Activated naive CD4-positive, alpha-beta T cell treated with anti-CD3 and anti-CD28 coated beads, Interleukin-2, amount 50 U/mL, for 16 hours (primary cell): ENCODE measurements around the gene TESMIN.

Experiments used
- DNase-seq: peaks from one replicate; pipeline ENCODE4 v3.0.0-alpha.2; 2020

The TESMIN gene

DNA sequence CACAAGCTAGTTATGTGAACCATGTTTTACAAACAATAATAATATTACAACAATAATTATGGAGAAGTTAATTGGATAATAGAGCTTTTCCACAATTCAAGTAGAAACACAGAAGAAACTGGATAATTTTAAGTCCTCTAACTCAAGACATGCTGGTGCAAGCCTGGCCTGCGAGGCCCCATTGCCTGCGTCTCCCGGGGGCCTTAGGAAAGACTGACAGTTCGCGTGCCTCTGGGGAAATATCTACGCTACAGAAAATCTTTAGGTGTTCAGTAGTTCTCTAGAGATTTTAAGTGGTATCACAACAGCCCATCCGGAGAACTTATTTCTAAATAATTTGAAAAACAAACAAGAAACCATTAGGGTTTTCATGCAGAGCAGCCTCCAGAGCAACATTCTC is 43.8 kb downstream of the TESMIN start:
- DNase-seq, result no peak

- DNase-seq, result no peak
These were observed 46.4 kb downstream of the TESMIN start for GRCh38 chr11:68704887-68705286.

DNA sequence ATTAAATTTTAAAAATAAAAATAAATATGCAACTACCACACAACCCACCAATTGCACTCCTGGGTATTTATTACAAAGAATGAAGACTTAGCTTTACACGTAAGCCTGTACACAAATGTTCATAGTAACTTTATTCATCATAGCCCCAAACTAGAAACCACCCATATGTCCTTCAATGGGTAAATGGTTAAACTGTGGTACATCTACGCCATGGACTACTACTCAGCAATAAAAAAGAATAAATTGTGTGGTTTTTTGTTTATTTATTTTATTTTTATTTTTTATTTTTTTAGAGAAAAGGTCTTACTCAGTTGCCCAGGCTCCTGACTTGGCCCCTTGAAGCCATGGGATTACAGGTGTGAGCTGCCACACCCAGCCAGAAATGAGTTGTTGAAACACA is 52.3 kb downstream of the TESMIN start:
- no peak for DNase-seq

GRCh38 chr11:68695531-68695930 is 55.8 kb downstream of the TESMIN start:
- no peak for DNase-seq

DNA sequence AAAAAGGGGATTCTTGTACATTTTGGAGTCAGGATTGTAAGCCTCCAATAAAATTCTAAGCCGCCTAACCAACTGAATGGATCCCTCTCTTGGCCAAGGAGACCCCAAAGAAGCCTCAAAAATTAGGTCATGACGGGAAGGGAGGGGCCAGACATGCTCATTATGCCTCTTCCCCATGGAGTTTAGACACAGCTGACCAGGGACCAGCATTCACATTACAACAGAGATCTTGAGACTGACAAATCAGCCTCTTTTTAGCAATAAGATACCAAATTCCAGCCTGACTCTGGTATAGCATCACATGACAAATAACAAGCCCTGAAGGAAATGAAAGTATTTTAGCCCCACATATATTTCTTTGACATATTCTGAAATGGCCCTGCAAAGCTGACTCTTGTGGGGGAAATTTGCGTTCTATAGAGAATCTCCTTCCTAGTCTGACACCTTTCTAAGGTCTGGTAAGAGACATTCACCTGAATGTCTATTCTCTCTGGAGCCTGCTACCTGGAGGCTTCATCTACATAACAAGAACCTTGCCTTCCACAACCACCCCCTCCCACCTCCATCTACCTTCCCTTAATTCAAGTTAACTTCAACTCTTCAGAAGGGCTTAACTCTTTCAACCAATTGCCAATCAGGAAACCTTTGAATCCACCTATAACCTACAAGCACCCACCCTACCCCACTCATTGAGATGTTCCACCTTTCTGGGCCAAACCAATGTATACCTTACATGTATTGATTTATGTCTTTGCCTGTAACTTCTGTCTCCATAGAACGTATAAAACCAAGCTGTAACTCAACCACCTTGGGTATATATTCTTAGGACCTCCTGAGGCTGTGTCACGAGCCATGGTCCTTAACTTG is 56.7 kb downstream of the TESMIN start:
- DNase-seq, result no peak

GRCh38 chr11:68693484-68693882 is 57.8 kb downstream of the TESMIN start:
- no peak for DNase-seq

- no peak for DNase-seq
These were observed 58.3 kb downstream of the TESMIN start for GRCh38 chr11:68692871-68693483.

DNA sequence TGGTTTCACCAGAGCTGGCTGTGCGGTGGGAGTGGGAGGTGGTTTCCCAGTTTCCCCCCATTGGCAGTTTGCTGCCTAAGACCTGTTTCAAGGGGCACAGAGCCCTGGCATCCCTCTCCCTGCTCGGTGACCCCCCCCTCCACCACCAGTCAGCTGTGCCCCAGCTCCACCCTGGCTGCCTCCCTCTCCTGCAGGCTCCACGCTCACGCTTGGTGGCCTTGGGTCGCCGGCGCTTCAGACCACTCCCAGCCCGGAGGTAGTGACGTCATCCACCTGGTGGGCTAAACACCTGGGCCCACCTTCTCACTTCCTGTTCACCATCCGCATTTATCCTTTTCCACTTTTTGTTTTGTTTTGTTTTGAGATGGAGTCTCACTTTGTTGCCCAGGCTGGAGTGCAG is 59.2 kb downstream of the TESMIN start:
- no peak for DNase-seq

- DNase-seq, result no peak
These were observed 59.9 kb downstream of the TESMIN start for GRCh38 chr11:68691402-68691784.

DNA sequence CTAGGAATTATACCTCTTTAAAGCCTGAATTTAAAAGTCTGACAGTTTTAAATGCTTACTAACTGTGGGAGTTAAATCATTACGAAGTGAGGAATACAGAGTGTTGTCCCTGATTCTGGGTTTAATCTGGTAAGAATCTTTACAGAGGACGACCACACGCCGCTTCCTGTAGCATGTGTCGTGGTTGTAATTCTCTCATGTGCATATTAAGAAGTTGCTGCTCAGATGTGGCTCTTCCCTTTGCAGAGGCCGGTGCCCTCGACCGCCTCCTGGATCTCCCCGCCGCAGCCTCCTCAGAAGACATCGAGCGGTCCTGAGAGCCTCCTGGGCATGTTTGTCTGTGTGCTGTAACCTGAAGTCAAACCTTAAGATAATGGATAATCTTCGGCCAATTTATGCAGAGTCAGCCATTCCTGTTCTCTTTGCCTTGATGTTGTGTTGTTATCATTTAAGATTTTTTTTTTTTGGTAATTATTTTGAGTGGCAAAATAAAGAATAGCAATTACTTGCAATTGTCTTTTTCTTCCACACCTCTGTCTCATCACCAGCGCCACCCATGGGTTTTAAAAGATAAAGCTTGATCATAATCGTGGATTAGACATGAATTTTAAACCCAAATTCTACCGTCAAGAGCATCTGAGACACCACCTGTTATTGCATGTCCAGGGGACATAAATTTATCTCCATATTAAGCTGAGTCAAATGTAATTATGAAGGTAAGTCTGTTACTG is 60.5 kb downstream of the TESMIN start:
- DNase-seq, result no peak

- DNase-seq, result no peak
These were observed 61.3 kb downstream of the TESMIN start for GRCh38 chr11:68689737-68690625.

GRCh38 chr11:68688881-68689280 is 62.4 kb downstream of the TESMIN start:
- no peak for DNase-seq

- no peak for DNase-seq
These were observed 63.3 kb downstream of the TESMIN start for GRCh38 chr11:68687986-68688385.

- no peak for DNase-seq
These were observed 64.0 kb downstream of the TESMIN start for GRCh38 chr11:68687311-68687710.

DNA sequence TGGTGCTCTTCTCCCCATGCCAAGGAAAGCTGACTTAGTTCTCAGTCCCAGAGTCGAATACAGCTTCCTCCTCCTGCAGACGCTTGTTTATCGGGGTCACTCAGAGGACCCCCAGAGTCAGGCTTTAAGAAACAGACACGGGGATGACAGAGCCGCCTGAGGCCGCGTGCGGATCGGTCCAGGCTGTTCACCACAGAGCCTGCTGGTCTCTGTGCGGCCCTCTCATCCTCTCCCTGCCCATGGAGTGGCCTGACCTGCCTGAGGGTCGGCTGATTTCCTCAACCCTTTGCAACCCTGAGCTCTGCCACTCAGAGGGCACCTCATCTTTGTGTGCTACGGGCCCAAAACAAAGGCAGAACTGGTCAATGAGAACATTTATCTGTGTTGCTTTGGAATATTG is 64.8 kb downstream of the TESMIN start:
- no peak for DNase-seq

DNA sequence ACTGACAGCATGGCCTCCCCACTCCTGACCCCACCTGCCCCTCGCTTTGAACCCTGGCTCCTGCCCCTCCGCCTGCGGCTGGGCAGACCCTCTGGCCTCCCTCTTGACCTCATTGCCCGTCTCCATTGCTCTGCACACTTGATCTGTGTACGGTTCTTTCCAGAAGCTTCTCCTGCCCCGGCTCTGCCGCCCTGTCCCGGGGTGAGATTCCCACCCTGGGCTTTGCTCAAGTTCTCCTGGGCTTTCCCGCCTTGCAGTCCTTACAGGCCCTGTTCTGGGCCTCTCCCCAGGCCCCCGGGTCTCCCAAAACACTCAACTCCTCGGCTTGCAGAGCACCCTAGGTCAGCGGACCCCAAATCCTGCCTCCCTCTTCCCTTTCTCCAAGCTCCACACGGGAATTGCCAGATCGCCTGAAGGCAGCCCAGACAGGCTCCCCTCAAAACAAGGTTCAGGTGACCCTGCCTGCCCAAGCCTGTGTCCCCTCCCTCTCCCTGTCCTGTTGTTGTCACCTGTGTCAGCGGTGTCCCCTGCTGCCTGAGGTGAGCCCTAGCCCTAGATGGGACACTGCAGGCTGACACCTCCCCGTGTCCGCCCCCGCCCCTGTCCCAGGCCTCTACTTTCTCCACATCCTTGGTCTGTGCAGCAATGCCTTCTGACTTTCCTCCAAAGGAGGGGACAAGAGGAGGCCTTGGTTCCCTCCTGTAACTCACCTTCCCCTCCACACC is 65.5 kb downstream of the TESMIN start:
- no peak for DNase-seq

DNA sequence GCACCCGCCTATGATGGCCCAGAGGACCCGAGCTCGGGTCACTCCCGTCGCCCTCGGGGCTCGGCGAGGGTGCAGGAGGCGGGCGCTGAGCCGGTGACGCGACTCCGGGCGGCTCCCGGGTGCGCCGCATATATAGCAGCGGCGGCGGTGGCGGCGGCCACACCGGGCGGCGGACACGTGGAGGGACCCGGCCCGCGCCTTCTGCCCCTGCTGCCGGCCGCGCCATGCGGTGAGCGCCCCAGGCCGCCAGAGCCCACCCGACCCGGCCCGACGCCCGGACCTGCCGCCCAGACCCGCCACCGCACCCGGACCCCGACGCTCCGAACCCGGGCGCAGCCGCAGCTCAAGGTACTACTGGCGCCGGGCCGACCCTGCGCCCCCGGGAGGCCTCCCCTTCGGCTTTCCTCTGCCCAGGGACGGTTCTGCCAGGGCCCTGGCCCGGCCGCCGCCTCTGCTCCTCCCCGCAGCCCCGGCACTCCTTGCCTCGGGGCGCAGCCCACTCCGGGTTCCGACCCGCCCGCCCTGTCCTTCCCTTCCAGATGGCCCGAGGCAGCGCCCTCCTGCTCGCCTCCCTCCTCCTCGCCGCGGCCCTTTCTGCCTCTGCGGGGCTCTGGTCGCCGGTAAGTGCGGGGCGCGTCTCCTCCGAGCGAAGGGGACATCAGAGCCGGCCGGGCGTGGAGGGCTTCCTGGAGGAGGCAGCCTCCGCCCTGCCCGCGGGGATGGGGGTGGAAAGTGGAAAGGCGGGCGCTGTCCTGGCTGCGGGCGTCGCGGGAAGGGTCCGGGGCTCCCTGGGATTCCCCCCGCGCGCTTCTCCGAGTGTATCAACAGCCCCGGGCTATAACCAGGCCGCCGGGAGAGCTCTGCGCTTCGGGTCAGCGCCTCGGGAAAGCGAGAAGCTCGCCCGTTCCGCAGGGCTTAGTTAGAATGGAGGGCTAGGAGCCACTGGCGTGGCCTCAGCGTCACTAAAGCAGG is 66.6 kb downstream of the TESMIN start, which contains the start of gene GAL:
TSS of gene GAL (plus strand) at position 160 of the 972 bp plus-strand sequence. CDS start at position 540, 380 bp downstream.
- DNase-seq, result no peak

DNA sequence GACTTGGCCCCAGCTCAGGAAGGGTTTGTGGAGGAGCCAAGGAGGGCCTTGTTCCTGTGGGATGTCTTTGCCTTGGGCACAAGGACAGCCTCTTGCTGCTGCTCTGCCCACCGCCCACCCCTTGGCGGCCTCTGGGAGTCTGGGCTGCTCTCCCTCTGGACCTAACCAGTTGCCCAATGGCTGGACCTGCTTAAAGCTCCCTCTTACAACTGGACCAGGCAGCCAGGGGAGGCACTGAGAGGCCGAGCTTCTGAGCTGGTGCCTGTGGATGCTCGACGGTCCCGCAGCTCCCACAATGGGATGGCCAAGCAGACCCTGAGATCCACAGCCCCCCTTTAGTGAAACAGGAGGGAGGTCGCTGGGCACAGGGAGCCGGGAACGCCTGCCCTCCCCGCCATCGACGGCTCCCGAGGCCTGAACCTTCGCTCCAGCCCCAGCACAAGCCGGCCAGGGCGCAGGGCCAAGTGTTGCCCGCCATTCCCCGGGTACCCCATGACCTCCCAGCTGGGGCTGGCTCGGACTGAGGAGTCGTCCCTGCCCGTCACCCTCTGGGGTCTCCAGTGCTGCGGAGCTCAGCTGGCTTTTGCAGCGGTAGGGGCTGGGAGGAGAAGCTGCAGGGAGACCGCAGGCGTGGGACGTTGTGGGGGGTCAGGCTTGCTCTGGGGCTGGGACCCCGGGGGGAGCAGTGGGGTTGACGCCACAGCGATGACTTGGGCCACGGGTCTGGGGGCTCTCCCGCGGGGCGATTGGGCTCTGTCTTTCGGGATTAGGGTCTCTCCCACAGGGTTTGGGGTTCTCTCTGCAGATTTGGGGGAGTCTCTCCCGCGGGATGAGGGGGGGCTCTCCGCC is 67.6 kb downstream of the TESMIN start:
- DNase-seq, result no peak

DNA sequence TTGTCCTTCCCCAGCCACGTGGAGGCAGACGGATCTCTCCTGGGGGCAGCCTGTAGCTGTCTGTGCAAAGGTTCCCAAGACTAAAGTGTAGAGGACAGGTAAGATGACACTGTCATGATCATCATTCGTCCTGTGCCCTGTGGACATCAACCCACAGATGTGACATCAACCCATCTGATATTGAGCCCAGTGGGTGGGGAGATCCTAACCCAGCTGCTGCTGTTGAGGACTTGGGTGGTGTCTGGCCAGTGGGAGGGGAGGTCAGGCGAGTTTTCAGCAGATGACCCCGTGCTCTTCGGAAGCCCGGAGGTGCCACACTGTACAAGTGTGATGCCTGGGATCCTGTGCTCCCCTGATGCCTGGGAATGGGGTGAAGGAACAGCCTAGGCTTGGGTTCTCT is 68.2 kb downstream of the TESMIN start:
- DNase-seq, result no peak

DNA sequence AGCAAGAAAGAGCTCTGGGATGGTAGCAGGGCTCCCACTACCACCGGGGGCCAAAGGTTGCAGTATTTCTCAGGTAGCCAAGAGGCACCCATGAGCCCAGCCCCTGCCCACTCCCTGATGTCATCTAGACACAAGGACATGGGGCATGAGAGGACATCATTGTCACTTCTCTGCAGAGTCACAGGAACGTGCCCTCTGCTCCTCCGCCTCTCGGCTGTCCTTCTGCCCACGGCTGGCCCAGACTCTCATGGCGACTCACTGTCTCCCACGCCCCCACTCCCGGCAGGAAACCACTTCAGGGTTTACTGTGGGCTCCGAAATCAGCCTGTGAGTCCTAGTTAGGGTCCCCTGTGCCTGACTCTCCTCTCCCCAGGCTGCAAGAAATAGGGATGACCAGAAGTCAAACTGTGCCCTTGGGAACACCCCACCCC is 68.8 kb downstream of the TESMIN start:
- no peak for DNase-seq
